H9 (cell line): ENCODE measurements around the gene FGD5. TPM values are rescaled to one million over a fixed set of nuclear protein-coding genes. Genes with fewer than 3 reads are reported as not detected.
A peak's percentile ranks its signal among the peaks of the same experiment; 100 is the strongest.

Experiments used
- DNase-seq: peaks from one replicate; pipeline ENCODE4 v3.0.0-alpha.2; 2017
- H2AFZ ChIP-seq: one replicate; pipeline ENCODE4 v1.6.1; 2013; ENCODE audit warnings: mild to moderate bottlenecking, low read length, control low read depth, moderate library complexity
- H2AK5ac ChIP-seq: 2 replicates; pipeline ENCODE4 v1.6.1; 2013; ENCODE audit warnings: low read length, control low read depth, mixed read lengths; ENCODE audit not compliant: insufficient read length
- H2BK120ac ChIP-seq: one replicate; pipeline ENCODE4 v1.6.1; 2013; ENCODE audit warnings: low read depth, mild to moderate bottlenecking, low read length, control low read depth, inconsistent platforms; ENCODE audit not compliant: poor library complexity, severe bottlenecking
- H2BK12ac ChIP-seq: 2 replicates; pipeline ENCODE4 v1.6.1; 2013; ENCODE audit warnings: low read length, control low read depth, mixed read lengths, low read depth; ENCODE audit not compliant: insufficient read length
- H2BK15ac ChIP-seq: 2 replicates; pipeline ENCODE4 v1.6.1; 2013; ENCODE audit warnings: low read depth, low read length, control low read depth
- H2BK20ac ChIP-seq: one replicate; pipeline ENCODE4 v1.6.1; 2013; ENCODE audit warnings: low read depth, mild to moderate bottlenecking, low read length, control low read depth, inconsistent platforms; ENCODE audit not compliant: poor library complexity, severe bottlenecking
- H2BK5ac ChIP-seq: 2 replicates; pipeline ENCODE4 v1.6.1; 2013; ENCODE audit warnings: low read length, control low read depth, mixed read lengths; ENCODE audit not compliant: insufficient read length
- H3K14ac ChIP-seq: 2 replicates; pipeline ENCODE4 v1.6.1; 2013; ENCODE audit warnings: low read length, control low read depth; ENCODE audit not compliant: insufficient read depth
- H3K18ac ChIP-seq: 2 replicates; pipeline ENCODE4 v1.6.1; 2013; ENCODE audit warnings: low read depth, mild to moderate bottlenecking, mixed read lengths, low read length, control low read depth; ENCODE audit not compliant: insufficient read length
- H3K23ac ChIP-seq: 2 replicates; pipeline ENCODE4 v1.6.1; 2013; ENCODE audit warnings: low read length, control low read depth, mixed read lengths, low read depth; ENCODE audit not compliant: insufficient read length
- H3K23me2 ChIP-seq: 2 replicates; pipeline ENCODE4 v1.6.1; 2013; ENCODE audit warnings: low read depth, mild to moderate bottlenecking, mixed read lengths, low read length, control low read depth; ENCODE audit not compliant: insufficient read length, poor library complexity, severe bottlenecking
- H3K27ac ChIP-seq: 2 replicates; pipeline ENCODE4 v1.5.1; 2013; ENCODE audit warnings: low read length, control low read depth, mixed read lengths, low read depth; ENCODE audit not compliant: insufficient read length
- H3K27me3 ChIP-seq: 2 replicates; pipeline ENCODE4 v1.6.1; 2013; ENCODE audit warnings: low read length, control low read depth, inconsistent platforms; ENCODE audit not compliant: insufficient read depth
- H3K4ac ChIP-seq: 2 replicates; pipeline ENCODE4 v1.6.1; 2013; ENCODE audit warnings: low read depth, mild to moderate bottlenecking, control low read depth, inconsistent platforms, low read length, moderate library complexity
- H3K4me1 ChIP-seq: 2 replicates; pipeline ENCODE4 v1.6.1; 2013; ENCODE audit warnings: low read length, control low read depth, inconsistent platforms; ENCODE audit not compliant: insufficient read depth
- H3K4me2 ChIP-seq: 2 replicates; pipeline ENCODE4 v1.6.1; 2013; ENCODE audit warnings: low read length, control low read depth, mixed read lengths; ENCODE audit not compliant: insufficient read length, insufficient read depth
- H3K56ac ChIP-seq: 2 replicates; pipeline ENCODE4 v1.6.1; 2013; ENCODE audit warnings: low read depth, mild to moderate bottlenecking, mixed read lengths, low read length, control low read depth; ENCODE audit not compliant: insufficient read length
- H3K79me1 ChIP-seq: 2 replicates; pipeline ENCODE4 v1.6.1; 2013; ENCODE audit warnings: low read depth, mild to moderate bottlenecking, moderate library complexity, low read length, control low read depth, inconsistent platforms; ENCODE audit not compliant: insufficient read depth, poor library complexity, severe bottlenecking
- H3K79me2 ChIP-seq: 2 replicates; pipeline ENCODE4 v1.6.1; 2013; ENCODE audit warnings: low read length, control low read depth, inconsistent platforms; ENCODE audit not compliant: insufficient read depth
- H3K9ac ChIP-seq: 2 replicates; pipeline ENCODE4 v1.6.1; 2013; ENCODE audit warnings: low read length, control low read depth, mixed read lengths; ENCODE audit not compliant: insufficient read length; ENCODE audit errors: extremely low read depth
- H3K9me3 ChIP-seq: one replicate; pipeline ENCODE4 v1.6.1; 2013; ENCODE audit warnings: low read depth, low read length, inconsistent platforms; ENCODE audit not compliant: control insufficient read depth
- H3T11ph ChIP-seq: one replicate; pipeline ENCODE4 v1.6.1; 2013; ENCODE audit warnings: mild to moderate bottlenecking, low read length, control low read depth, inconsistent platforms
- H4K20me1 ChIP-seq: one replicate; pipeline ENCODE4 v1.6.1; 2013; ENCODE audit not compliant: control insufficient read depth, insufficient read length, insufficient read depth
- H4K5ac ChIP-seq: 2 replicates; pipeline ENCODE4 v1.6.1; 2013; ENCODE audit warnings: low read depth, mild to moderate bottlenecking, mixed read lengths, low read length, control low read depth; ENCODE audit not compliant: insufficient read length
- H4K8ac ChIP-seq: replicated peaks from 2 replicates; pipeline ENCODE4 v1.6.1; 2013; ENCODE audit warnings: low read length, control low read depth, mixed read lengths, low read depth; ENCODE audit not compliant: insufficient read length
- H4K91ac ChIP-seq: 2 replicates; pipeline ENCODE4 v1.6.1; 2013; ENCODE audit warnings: low read depth, mild to moderate bottlenecking, moderate library complexity, mixed read lengths, low read length, control low read depth; ENCODE audit not compliant: insufficient read length
- H3K27ac Mint-ChIP-seq, 3 experiments: 2 replicates in 2 of 3; 3 replicates in 1 of 3; pipeline ENCODE4 v1.8.0; 2020 to 2021; ENCODE audit warnings: mixed read lengths in 3 of 3, mild to moderate bottlenecking in 1 of 3, moderate library complexity in 1 of 3
- H3K27me3 Mint-ChIP-seq: 2 replicates; pipeline ENCODE4 v1.8.0; 2021; ENCODE audit warnings: low read depth, mild to moderate bottlenecking, moderate library complexity, mixed read lengths
- H3K36me3 Mint-ChIP-seq, 3 experiments: 2 replicates in 2 of 3; 3 replicates in 1 of 3; pipeline ENCODE4 v1.8.0; 2020 to 2021; ENCODE audit warnings: low read depth in 3 of 3, mixed read lengths in 3 of 3; ENCODE audit not compliant: insufficient read depth in 1 of 3
- H3K4me1 Mint-ChIP-seq, 2 experiments: 2 replicates each; pipeline ENCODE4 v1.8.0; 2020; ENCODE audit warnings: mixed read lengths in 2 of 2
- H3K4me3 Mint-ChIP-seq, 2 experiments: 2 replicates in 1 of 2; 3 replicates in 1 of 2; pipeline ENCODE4 v1.8.0; 2020 to 2021; ENCODE audit warnings: mild to moderate bottlenecking in 2 of 2, mixed read lengths in 2 of 2, moderate library complexity in 1 of 2
- H3K9me3 Mint-ChIP-seq, 2 experiments: 2 replicates in 1 of 2; 3 replicates in 1 of 2; pipeline ENCODE4 v1.8.0; 2020; ENCODE audit warnings: mild to moderate bottlenecking in 2 of 2, mixed read lengths in 2 of 2, moderate library complexity in 1 of 2
- CTCF ChIP-seq: fragments of 200-600 bp; sonication (generic); conservative IDR thresholded peaks from 3 replicates; pipeline ENCODE4 v1.8.0; 2021; ENCODE audit warnings: antibody characterized with exemption, mild to moderate bottlenecking
- total RNA-seq: library from RNA; stranded (reverse); gene quantifications from 2 replicates; pipeline ENCODE4 v1.2.1, GENCODE V29; 2021

The FGD5 gene
- total RNA-seq, 1 experiment from 2014 or later, result 7.8 TPM

- Histone ChIP-seq H3K14ac (0 out of 2 replicates have a peak overlapping the region, but pooled peaks have one; percentile 43), H4K20me1 (no peaks in the 10 kb centered on the region), H2BK5ac (no peak overlapping the region), H2BK15ac (no peak overlapping the region), H3K4ac (no peak overlapping the region), H3T11ph (no peak overlapping the region), H2AK5ac (no peak overlapping the region), H2BK12ac (no peak overlapping the region), H3K79me1 (no peaks in the 10 kb centered on the region), H3K79me2 (no peaks in the 10 kb centered on the region), H3K23ac (no peak overlapping the region), H3K4me1 (no peaks in the 10 kb centered on the region), H3K9me3 (no peaks in the 10 kb centered on the region), H2BK120ac (no peak overlapping the region), H2AFZ (no peak overlapping the region), H3K4me2 (no peak overlapping the region), H2BK20ac (no peak overlapping the region), H3K27ac (no peak overlapping the region), H3K23me2 (no peaks in the 10 kb centered on the region), H4K91ac (no peak overlapping the region), H3K27me3 (no peaks in the 10 kb centered on the region), H4K5ac (no peak overlapping the region), H3K9ac (no peak overlapping the region), H3K56ac (no peak overlapping the region), H4K8ac (no peak overlapping the region), H3K18ac (no peak overlapping the region)
- TF ChIP-seq CTCF, result no peak
- H3K9me3 Mint-ChIP-seq, result peaks cover 0 to 2% of the 10 kb centered on the region in 2 experiments; a peak in 1 of 5 replicates
- no peak for DNase-seq
- H3K36me3 Mint-ChIP-seq, result no peaks in the 10 kb centered on the region; a peak in 1 of 7 replicates
- no peaks in the 10 kb centered on the region for H3K27me3 Mint-ChIP-seq
- no peak overlapping the region for H3K4me3 Mint-ChIP-seq
- H3K4me1 Mint-ChIP-seq, result peaks cover 3 to 22% of the 10 kb centered on the region in 2 experiments
- H3K27ac Mint-ChIP-seq, result peak overlapping the region in 1 of 3 experiments; percentile 66; a peak in 2 of 7 replicates
Measured at GRCh38 chr3:14773281-14773680, 45.5 kb upstream of the FGD5 start.
